Measurements from ENCODE around the gene PPP1R9A.

Gene PPP1R9A

GRCh38 chr7:95276114-95276513 lies 368.7 kb downstream of the PPP1R9A start:
- no peak for DNase-seq (ENCODE audit: extremely low spot score)
- ChIA-PET POLR2A (no interaction called here), CTCF (no interaction called here)
- TF ChIP-seq TARDBP (IDR thresholded peaks at IDR 0.05) (no peak), LEF1 (IDR thresholded peaks at IDR 0.05; ENCODE audit: borderline replicate concordance) (no peak), SUZ12 (IDR thresholded peaks at IDR 0.05) (no peak), ELF4 (IDR thresholded peaks at IDR 0.05) (no peak), ARNT (IDR thresholded peaks at IDR 0.05) (no peak), SP1 (IDR thresholded peaks at IDR 0.05) (no peak), ZNF384 (IDR thresholded peaks at IDR 0.05) (no peak)

GRCh38 chr7:95279417-95279816 lies 372.0 kb downstream of the PPP1R9A start:
- CTCF ChIA-PET = interaction anchor here (0.7 kb wide), 1 partner anchor 843 kb away, joined by 3 read pairs; no protein-coding TSS in a partner anchor
- TF ChIP-seq LEF1 (IDR thresholded peaks at IDR 0.05; ENCODE audit: borderline replicate concordance) = no peak
- no peak for TF ChIP-seq FOXM1 (IDR thresholded peaks at IDR 0.05; ENCODE audit: borderline replicate concordance)
- TF ChIP-seq BHLHE40 (IDR thresholded peaks at IDR 0.05; ENCODE audit: borderline replicate concordance) = no peak
- TF ChIP-seq ARNT (IDR thresholded peaks at IDR 0.05) = no peak
- TF ChIP-seq L3MBTL2 (conservative IDR thresholded peaks at IDR 0.05) = no peak
- TF ChIP-seq ZNF384 (IDR thresholded peaks at IDR 0.05) = no peak
- no peak for TF ChIP-seq ELF4 (IDR thresholded peaks at IDR 0.05)
- TF ChIP-seq HDGF (IDR thresholded peaks at IDR 0.05; ENCODE audit: borderline replicate concordance) = no peak
- no peak for TF ChIP-seq SUZ12 (IDR thresholded peaks at IDR 0.05)
- no peak for TF ChIP-seq PKNOX1 (IDR thresholded peaks at IDR 0.05)
- no peak for TF ChIP-seq FOXA1 (IDR thresholded peaks at IDR 0.05)
- TF ChIP-seq SP1 (IDR thresholded peaks at IDR 0.05) = no peak
- no peak for TF ChIP-seq TARDBP (IDR thresholded peaks at IDR 0.05)
- TF ChIP-seq FOXK2 (IDR thresholded peaks at IDR 0.05) = no peak
- no peak for TF ChIP-seq NFRKB (IDR thresholded peaks at IDR 0.05)
- no peak for TF ChIP-seq CTBP1 (IDR thresholded peaks at IDR 0.05; ENCODE audit: borderline replicate concordance)
- POLR2A ChIA-PET = no interaction called here
- DNase-seq (ENCODE audit: extremely low spot score) = no peak

GRCh38 chr7:95286096-95286495 lies 378.7 kb downstream of the PPP1R9A start:
- DNase-seq (ENCODE audit: extremely low spot score) = no peak
- TF ChIP-seq BHLHE40 (IDR thresholded peaks at IDR 0.05; ENCODE audit: borderline replicate concordance) (no peak), TARDBP (IDR thresholded peaks at IDR 0.05) (no peak), ELF4 (IDR thresholded peaks at IDR 0.05) (no peak), HDGF (IDR thresholded peaks at IDR 0.05; ENCODE audit: borderline replicate concordance) (no peak), L3MBTL2 (conservative IDR thresholded peaks at IDR 0.05) (no peak)
- ChIA-PET POLR2A (no interaction called here), CTCF (interaction anchor here (0.9 kb wide), 1 partner anchor 10 kb away, joined by 4 read pairs; no protein-coding TSS in a partner anchor)

GRCh38 chr7:95290166-95290830 lies 382.9 kb downstream of the PPP1R9A start:
- DNase-seq (ENCODE audit: extremely low spot score) = no peak
- ChIA-PET POLR2A (no interaction called here), CTCF (no interaction called here)
- no peak for TF ChIP-seq LEF1 (IDR thresholded peaks at IDR 0.05; ENCODE audit: borderline replicate concordance)
- TF ChIP-seq ZNF384 (IDR thresholded peaks at IDR 0.05) = no peak
- no peak for TF ChIP-seq FOXK2 (IDR thresholded peaks at IDR 0.05)
- TF ChIP-seq BHLHE40 (IDR thresholded peaks at IDR 0.05; ENCODE audit: borderline replicate concordance) = no peak
- TF ChIP-seq NFRKB (IDR thresholded peaks at IDR 0.05) = no peak
- no peak for TF ChIP-seq ELF4 (IDR thresholded peaks at IDR 0.05)
- no peak for TF ChIP-seq FOXA1 (IDR thresholded peaks at IDR 0.05)
- no peak for TF ChIP-seq SP1 (IDR thresholded peaks at IDR 0.05)
- TF ChIP-seq FOXM1 (IDR thresholded peaks at IDR 0.05; ENCODE audit: borderline replicate concordance) = no peak
- no peak for TF ChIP-seq PKNOX1 (IDR thresholded peaks at IDR 0.05)

GRCh38 chr7:95295397-95295796 lies 388.0 kb downstream of the PPP1R9A start:
- POLR2A ChIA-PET = no interaction called here
- DNase-seq (ENCODE audit: extremely low spot score) = no peak
- TF ChIP-seq CTBP1 (IDR thresholded peaks at IDR 0.05; ENCODE audit: borderline replicate concordance) (no peak), HDGF (IDR thresholded peaks at IDR 0.05; ENCODE audit: borderline replicate concordance) (no peak), FOXA1 (IDR thresholded peaks at IDR 0.05) (no peak)
- CTCF ChIA-PET = no interaction called here

GRCh38 chr7:95296456-95296855 lies 389.1 kb downstream of the PPP1R9A start:
- CTCF ChIA-PET = interaction anchor here (0.9 kb wide), 1 partner anchor 10 kb away, joined by 4 read pairs; no protein-coding TSS in a partner anchor
- no peak for DNase-seq (ENCODE audit: extremely low spot score)
- POLR2A ChIA-PET = no interaction called here
- no peak for TF ChIP-seq SP1 (IDR thresholded peaks at IDR 0.05)
- no peak for TF ChIP-seq NFRKB (IDR thresholded peaks at IDR 0.05)
- no peak for TF ChIP-seq CTBP1 (IDR thresholded peaks at IDR 0.05; ENCODE audit: borderline replicate concordance)
- TF ChIP-seq TARDBP (IDR thresholded peaks at IDR 0.05) = no peak
- no peak for TF ChIP-seq FOXK2 (IDR thresholded peaks at IDR 0.05)
- TF ChIP-seq LEF1 (IDR thresholded peaks at IDR 0.05; ENCODE audit: borderline replicate concordance) = no peak
- TF ChIP-seq ARNT (IDR thresholded peaks at IDR 0.05) = no peak
- no peak for TF ChIP-seq HDGF (IDR thresholded peaks at IDR 0.05; ENCODE audit: borderline replicate concordance)
- TF ChIP-seq ELF4 (IDR thresholded peaks at IDR 0.05) = no peak

GRCh38 chr7:95297041-95297440 lies 389.6 kb downstream of the PPP1R9A start:
- ChIA-PET POLR2A (no interaction called here), CTCF (interaction anchor here (0.9 kb wide), 1 partner anchor 11 kb away, joined by 4 read pairs; no protein-coding TSS in a partner anchor)
- TF ChIP-seq NFRKB (IDR thresholded peaks at IDR 0.05) (no peak), FOXM1 (IDR thresholded peaks at IDR 0.05; ENCODE audit: borderline replicate concordance) (no peak), LEF1 (IDR thresholded peaks at IDR 0.05; ENCODE audit: borderline replicate concordance) (no peak), ZNF384 (IDR thresholded peaks at IDR 0.05) (no peak), FOXK2 (IDR thresholded peaks at IDR 0.05) (no peak)
- no peak for DNase-seq (ENCODE audit: extremely low spot score)

Measured in HEK293T (cell line).